NK-92 (cell line): Measurements from ENCODE around the gene ABCA3.
"Not testable (repeated sequence)": the region's sequence is repeated elsewhere in the genome, so short reads cannot be mapped to it uniquely, and the experiment has no call there.

Experiments
- DNase-seq: peaks from one replicate; lab custom pipeline; 2025; ENCODE audit not compliant: unreplicated experiment; lab: John Stamatoyannopoulos, UW

The ABCA3 gene

GRCh38 chr16:2263026-2263425 lies 77.5 kb downstream of the ABCA3 start:
- DNase-seq = not testable (repeated sequence)

- no peak for DNase-seq
Observed at GRCh38 chr16:2260250-2260649, 80.3 kb downstream of the ABCA3 start.

GRCh38 chr16:2258530-2258929 lies 82.0 kb downstream of the ABCA3 start:
- DNase-seq = not testable (repeated sequence)

- DNase-seq = no peak
Observed at GRCh38 chr16:2257726-2258125, 82.8 kb downstream of the ABCA3 start.

- no peak for DNase-seq
Observed at GRCh38 chr16:2256531-2257140, 83.9 kb downstream of the ABCA3 start.

- DNase-seq = no peak
Observed at GRCh38 chr16:2253293-2253692, 87.2 kb downstream of the ABCA3 start.

- DNase-seq = no peak
Observed at GRCh38 chr16:2252806-2253148, 87.8 kb downstream of the ABCA3 start.

- DNase-seq = no peak
Observed at GRCh38 chr16:2251296-2252111, 89.0 kb downstream of the ABCA3 start, which contains the start of gene ECI1. Gene ECI1 (minus strand): TSS chr16:2251587. CDS start chr16:2251566, 21 bp downstream.

- DNase-seq = no peak
Observed at GRCh38 chr16:2250652-2251295, 89.8 kb downstream of the ABCA3 start.

GRCh38 chr16:2246301-2246885 lies 94.1 kb downstream of the ABCA3 start:
- no peak for DNase-seq

- no peak for DNase-seq
Observed at GRCh38 chr16:2244926-2245795, 95.4 kb downstream of the ABCA3 start.

GRCh38 chr16:2244301-2244700 lies 96.2 kb downstream of the ABCA3 start:
- DNase-seq = no peak

- no peak for DNase-seq
Observed at GRCh38 chr16:2243781-2244180, 96.7 kb downstream of the ABCA3 start.

- no peak for DNase-seq
Observed at GRCh38 chr16:2243031-2243528, 97.4 kb downstream of the ABCA3 start.

GRCh38 chr16:2242598-2242997 lies 97.9 kb downstream of the ABCA3 start:
- no peak for DNase-seq

GRCh38 chr16:2240331-2240730 lies 100.2 kb downstream of the ABCA3 start:
- not testable (repeated sequence) for DNase-seq

- DNase-seq = no peak
Observed at GRCh38 chr16:2238838-2239675, 101.5 kb downstream of the ABCA3 start.

- DNase-seq = no peak
Observed at GRCh38 chr16:2238150-2238837, 102.2 kb downstream of the ABCA3 start.

GRCh38 chr16:2237493-2238149 lies 102.9 kb downstream of the ABCA3 start:
- DNase-seq = no peak
